ENCODE data around the gene FAM83B.
"Not testable (repeated sequence)": the region's sequence is repeated elsewhere in the genome, so short reads cannot be mapped to it uniquely, and the experiment has no call there.

Gene FAM83B

GRCh38 chr6:54898767-54899166 is 52.2 kb downstream of the FAM83B start:
- DNase-seq (ENCODE audit: low spot score) = no peak

DNA sequence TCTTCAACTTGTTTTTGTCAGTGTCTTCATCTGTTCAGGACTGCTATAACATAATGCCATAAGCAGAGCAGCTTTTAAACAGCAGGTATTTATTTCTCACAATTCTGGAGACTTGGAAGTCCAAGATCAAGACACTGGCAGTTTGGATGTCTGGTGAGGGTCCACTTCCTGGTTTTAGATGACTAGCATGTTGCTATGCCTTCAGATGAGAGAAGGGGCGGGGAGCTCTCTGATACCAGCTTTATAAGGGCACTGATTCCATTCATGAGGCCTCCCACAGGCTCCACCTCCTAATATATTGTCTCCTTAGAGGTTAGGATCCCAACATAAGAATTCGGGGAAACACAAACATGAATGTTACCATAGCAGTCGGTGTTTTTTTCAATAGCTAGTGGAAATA is 52.9 kb downstream of the FAM83B start:
- DNase-seq (ENCODE audit: low spot score) = no peak

DNA sequence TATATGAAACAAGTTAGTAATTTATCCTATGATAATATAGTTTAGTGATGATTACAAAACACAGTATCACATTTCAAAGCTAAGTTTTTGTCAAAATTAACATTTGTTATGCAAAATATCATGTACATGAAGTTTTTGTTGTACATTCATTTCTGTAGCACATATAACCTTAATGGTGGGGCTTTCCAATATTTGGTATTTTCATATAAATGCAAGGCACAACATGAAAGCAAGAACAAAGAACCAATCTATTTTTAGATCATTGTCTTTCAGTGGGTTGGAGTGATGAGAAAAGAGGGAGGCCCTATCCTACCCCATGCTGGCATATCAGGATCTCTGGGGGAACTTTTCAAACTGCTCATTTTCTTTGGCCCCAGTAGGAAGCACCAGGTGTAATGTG is 53.4 kb downstream of the FAM83B start:
- no peak for DNase-seq (ENCODE audit: low spot score)

DNA sequence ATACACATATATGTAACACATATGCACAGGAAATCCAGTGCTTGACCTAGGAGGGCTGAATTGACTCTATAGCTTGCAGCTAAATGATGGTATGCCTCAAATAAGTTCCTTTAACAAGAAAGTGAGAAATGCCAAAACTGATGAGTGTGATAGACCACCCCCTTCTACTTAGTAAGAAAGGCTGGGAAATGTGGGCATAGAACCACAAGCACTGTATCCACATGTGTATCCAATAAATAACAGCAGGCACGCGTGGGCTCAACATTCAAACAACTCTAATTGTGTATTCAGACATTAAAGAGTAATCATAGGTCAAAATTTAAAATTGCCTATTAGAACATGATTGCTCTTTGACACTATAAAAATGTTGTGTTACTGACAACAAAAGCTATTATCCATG is 54.1 kb downstream of the FAM83B start:
- DNase-seq (ENCODE audit: low spot score) = no peak

DNA sequence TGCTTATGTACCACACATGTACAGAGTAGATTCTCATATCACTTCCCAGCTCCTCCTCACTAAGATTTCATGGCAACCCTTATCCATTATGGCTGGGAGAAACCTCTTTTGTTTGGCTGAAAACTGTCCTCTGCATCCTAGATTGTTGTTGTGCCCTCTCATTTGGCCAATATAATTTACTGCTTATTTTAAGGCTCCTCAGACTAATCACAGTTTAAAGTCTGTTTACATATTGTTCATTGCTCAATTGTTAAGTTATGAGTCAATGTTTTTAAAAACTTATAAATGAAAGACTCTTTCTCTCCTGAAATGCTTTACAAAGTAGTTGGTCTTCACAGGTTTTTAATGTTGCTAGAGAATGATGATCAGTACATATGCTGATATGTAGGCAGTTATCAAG is 57.3 kb downstream of the FAM83B start:
- DNase-seq (ENCODE audit: low spot score) = no peak

GRCh38 chr6:54907355-54907754 is 60.8 kb downstream of the FAM83B start:
- DNase-seq (ENCODE audit: low spot score) = no peak

DNA sequence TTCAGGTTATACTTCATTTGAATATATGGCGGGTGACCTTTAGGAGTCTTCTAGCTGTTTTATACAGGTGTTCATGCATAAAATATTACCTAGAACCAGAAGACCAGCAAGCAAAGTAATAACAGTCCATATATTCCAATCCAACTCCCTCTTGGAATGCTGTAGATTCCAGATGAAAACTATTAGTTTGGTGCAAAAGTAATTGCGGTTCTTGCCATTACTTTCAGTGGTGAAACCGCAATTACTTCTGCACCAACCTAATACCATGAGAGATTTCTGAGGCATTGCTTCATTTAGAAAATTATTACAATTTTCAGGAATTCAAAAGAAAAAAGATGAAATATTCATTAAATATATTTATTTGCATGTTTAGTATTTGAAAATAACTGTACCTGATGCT is 62.6 kb downstream of the FAM83B start:
- DNase-seq (ENCODE audit: low spot score) = no peak

DNA sequence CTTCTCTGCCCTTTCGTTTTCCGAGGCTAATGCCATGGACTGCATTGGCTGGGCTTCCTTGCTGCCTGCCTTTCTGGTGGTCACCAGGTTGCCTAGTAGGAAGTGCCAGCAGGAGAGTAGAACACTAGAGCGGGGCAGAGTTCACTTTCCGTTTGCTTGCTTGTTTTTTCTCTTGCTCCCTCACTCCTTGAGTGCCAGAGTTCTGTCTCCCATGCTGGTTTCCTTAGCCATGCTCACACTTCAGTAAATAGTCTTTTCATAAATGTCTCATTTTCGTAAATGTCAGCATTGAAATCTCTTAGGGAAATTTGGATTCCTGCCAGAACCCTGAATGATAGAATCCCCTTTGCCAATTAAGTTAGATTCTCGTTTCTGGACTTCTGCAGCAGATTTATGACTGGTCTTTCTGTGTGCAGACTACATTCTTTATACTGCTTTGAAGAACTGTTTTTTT is 63.9 kb downstream of the FAM83B start:
- DNase-seq (ENCODE audit: low spot score) = no peak

GRCh38 chr6:54910921-54911320 is 64.3 kb downstream of the FAM83B start:
- no peak for DNase-seq (ENCODE audit: low spot score)

DNA sequence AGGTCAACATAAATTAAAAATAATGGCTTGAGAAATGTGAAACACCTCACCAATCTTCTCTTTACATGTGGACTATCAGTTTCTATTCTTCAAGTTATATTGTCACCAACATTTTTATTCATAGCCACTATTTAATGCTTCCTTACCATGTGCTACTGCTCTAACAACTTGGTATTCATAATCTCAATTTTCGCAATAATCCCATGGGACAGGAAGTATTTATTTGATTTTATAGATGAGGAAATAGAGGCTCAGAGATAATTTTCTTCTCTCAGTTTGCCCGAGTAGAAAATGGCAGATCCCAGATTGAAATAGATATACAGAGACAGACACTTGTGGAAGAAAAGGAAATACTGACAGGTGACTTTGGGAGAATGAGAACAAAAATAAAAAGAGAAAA is 66.6 kb downstream of the FAM83B start:
- no peak for DNase-seq (ENCODE audit: low spot score)

- DNase-seq (ENCODE audit: low spot score) = no peak
Observed at GRCh38 chr6:54916858-54917257, 70.3 kb downstream of the FAM83B start.

GRCh38 chr6:54920628-54921027 is 74.1 kb downstream of the FAM83B start:
- DNase-seq (ENCODE audit: low spot score) = no peak

- DNase-seq (ENCODE audit: low spot score) = no peak
Observed at GRCh38 chr6:54921891-54922290, 75.3 kb downstream of the FAM83B start.

DNA sequence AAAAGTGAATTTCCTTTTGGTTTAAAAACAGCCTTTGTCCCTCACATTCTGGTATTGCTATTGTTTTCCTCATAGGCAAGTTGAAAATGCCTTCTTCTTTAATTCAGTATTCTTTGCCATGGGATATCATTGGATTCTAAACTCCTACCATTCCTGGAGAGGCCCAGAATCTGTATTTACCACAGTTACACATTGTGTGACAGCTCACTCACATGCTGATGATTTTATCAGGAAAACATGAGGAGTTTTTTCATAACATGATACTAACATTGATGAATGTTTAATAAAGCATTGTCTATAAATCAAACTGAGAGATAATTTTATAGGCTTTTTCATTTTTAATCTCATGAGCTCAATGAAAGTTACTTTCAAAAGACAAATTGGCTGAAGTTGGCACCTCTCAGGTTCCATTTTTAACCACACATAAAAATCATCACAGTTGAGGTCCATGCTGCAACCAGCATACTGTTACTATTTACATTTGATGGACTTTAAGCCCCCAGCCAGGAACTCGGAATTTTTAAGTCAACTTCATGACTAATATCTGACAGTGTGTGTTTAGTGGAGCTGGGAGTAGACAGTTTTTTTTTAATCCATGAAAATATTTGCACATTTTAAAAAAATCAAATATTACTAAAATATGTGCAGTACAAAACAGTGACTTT is 82.8 kb downstream of the FAM83B start:
- DNase-seq (ENCODE audit: low spot score) = no peak

- no peak for DNase-seq (ENCODE audit: low spot score)
Observed at GRCh38 chr6:54932622-54933021, 86.1 kb downstream of the FAM83B start.

- no peak for DNase-seq (ENCODE audit: low spot score)
Observed at GRCh38 chr6:54935739-54936138, 89.2 kb downstream of the FAM83B start.

- DNase-seq (ENCODE audit: low spot score) = no peak
Observed at GRCh38 chr6:54937371-54937770, 90.8 kb downstream of the FAM83B start.

DNA sequence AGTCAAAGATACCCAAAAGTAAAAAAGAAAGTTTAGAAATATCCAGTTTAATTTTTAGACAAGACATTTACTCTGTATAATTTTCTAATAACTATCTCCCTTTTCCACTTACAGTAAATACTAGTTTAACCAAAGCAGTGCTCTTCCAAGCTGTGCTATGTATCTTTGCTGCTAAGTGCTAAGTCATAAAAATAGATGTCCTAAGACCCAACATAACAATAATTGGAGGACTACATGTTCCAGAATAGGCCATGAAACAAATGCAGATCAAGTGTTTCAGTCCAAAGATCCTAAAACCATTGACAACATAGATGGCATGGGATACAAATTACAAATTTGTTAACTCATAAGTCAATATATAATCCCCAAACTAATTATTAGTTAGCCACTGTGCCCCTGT is 111.1 kb downstream of the FAM83B start:
- no peak for DNase-seq (ENCODE audit: low spot score)

- DNase-seq (ENCODE audit: low spot score) = no peak
Observed at GRCh38 chr6:54958446-54958845, 111.9 kb downstream of the FAM83B start.

- no peak for DNase-seq (ENCODE audit: low spot score)
Observed at GRCh38 chr6:54959820-54960219, 113.2 kb downstream of the FAM83B start.

DNA sequence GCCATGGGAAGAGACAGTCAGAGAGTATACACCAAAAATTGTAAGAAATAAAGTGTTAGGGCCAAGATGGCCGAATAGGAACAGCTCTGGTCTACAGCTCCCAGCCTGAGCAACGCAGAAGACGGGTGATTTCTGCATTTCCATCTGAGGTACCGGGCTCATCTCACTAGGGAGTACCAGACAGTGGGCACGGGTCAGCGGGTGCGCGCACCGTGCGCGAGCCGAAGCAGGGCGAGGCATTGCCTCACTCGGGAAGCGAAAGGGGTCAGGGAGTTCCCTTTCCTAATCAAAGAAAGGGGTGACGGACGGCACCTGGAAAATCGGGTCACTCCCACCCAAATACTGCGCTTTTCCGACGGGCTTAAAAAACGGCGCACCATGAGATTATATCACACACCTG is 114.8 kb downstream of the FAM83B start:
- not testable (repeated sequence) for DNase-seq (ENCODE audit: low spot score)

DNA sequence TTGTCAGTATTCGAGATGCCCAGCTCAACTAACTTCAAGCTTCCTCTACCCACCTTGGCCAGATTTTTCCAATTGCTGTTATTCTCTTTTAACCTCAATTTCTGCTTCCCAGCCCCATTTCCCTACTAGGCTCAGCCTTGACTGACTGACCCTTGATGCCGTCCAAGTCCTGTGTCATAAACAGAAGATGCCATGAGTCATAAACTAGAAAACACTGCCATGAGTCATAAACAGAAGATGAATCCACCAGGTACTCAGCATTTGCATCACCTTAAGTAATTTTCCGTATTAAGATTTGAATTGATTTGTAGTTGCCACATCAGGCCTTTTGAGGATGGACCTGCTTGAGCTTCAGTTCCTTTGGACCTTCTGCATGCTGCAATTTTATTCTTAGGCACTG is 123.8 kb downstream of the FAM83B start:
- DNase-seq (ENCODE audit: low spot score) = no peak

DNA sequence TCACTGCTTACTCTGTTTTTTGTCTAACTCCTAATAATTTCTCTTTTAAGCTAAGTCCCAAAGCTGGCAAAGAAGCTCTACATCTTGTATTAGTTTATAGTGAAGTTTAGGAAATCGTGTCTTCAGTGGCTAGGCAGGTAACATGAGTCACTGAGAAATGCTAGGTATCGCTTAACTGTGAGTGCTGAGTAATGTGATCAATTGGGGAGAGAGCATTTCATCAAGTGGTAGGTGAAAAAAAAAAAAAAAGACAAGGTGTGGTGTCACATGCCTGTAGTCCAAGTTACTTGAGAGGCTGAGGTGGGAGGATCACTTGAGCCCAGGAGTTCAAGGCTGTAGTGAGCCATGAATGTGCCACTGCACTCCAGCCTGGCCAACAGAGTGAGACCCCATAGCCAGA is 125.3 kb downstream of the FAM83B start:
- no peak for DNase-seq (ENCODE audit: low spot score)

GRCh38 chr6:54979161-54979560 is 132.6 kb downstream of the FAM83B start:
- not testable (repeated sequence) for DNase-seq (ENCODE audit: low spot score)

Measured in CD4-positive, alpha-beta T cell treated with Interleukin-2 at 100 ng/mL for 4 hours (primary cell).